Ishikawa (cell line): Measurements from ENCODE around the gene MEGF6.

ENCODE experiments used
- CREB1 ChIP-seq: IDR thresholded peaks from 2 replicates; pipeline ENCODE4 v1.6.1; 2012; ENCODE audit warnings: low read depth
- REST ChIP-seq: IDR thresholded peaks from 2 replicates; pipeline ENCODE4 v1.6.1; 2012; ENCODE audit warnings: low read depth, mild to moderate bottlenecking
- TEAD4 ChIP-seq: IDR thresholded peaks from 2 replicates; pipeline ENCODE4 v1.6.1; 2012

MEGF6 gene

GRCh38 chr1:3440300-3440681 is 171.0 kb downstream of the MEGF6 start:
- no peak for TF ChIP-seq TEAD4
- no peak for TF ChIP-seq REST
- no peak for TF ChIP-seq CREB1
